ENCODE data around the gene PCSK6.

GRCh38 chr15:101472033-101472432 is 17.5 kb downstream of the PCSK6 start:
- TF ChIP-seq CTCF (IDR thresholded peaks at IDR 0.05; ENCODE audit: insufficient read depth, low read length) (no peak), POLR2AphosphoS5 (IDR thresholded peaks at IDR 0.05; ENCODE audit: low read depth) (no peak), SPI1 (IDR thresholded peaks at IDR 0.05; ENCODE audit: borderline replicate concordance, low read depth) (no peak)
- TF ChIP-seq, protein P1, sequence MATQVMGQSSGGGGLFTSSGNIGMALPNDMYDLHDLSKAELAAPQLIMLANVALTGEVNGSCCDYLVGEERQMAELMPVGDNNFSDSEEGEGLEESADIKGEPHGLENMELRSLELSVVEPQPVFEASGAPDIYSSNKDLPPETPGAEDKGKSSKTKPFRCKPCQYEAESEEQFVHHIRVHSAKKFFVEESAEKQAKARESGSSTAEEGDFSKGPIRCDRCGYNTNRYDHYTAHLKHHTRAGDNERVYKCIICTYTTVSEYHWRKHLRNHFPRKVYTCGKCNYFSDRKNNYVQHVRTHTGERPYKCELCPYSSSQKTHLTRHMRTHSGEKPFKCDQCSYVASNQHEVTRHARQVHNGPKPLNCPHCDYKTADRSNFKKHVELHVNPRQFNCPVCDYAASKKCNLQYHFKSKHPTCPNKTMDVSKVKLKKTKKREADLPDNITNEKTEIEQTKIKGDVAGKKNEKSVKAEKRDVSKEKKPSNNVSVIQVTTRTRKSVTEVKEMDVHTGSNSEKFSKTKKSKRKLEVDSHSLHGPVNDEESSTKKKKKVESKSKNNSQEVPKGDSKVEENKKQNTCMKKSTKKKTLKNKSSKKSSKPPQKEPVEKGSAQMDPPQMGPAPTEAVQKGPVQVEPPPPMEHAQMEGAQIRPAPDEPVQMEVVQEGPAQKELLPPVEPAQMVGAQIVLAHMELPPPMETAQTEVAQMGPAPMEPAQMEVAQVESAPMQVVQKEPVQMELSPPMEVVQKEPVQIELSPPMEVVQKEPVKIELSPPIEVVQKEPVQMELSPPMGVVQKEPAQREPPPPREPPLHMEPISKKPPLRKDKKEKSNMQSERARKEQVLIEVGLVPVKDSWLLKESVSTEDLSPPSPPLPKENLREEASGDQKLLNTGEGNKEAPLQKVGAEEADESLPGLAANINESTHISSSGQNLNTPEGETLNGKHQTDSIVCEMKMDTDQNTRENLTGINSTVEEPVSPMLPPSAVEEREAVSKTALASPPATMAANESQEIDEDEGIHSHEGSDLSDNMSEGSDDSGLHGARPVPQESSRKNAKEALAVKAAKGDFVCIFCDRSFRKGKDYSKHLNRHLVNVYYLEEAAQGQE (IDR thresholded peaks at IDR 0.05; ENCODE audit: insufficient replicate concordance, low read depth), result no peak

Measured in HL-60 (cell line).